ENCODE results near the gene PSKH1. TPM values are rescaled to one million over a fixed set of nuclear protein-coding genes. Genes with fewer than 3 reads are reported as not detected.
A peak's percentile ranks its signal among the peaks of the same experiment; 100 is the strongest.

Gene PSKH1
- total and polyA plus RNA-seq, 10 of the 15 experiments (the other 5 are each of a cell fraction or from before 2014, with no cell fraction given): 0.63 to 20.4 (median 7.8) TPM

- FAIRE-seq (peak; percentile 68), ATAC-seq (no peak), DNase-seq (ENCODE audit: low read depth, low spot score) (no peak)
- ChIA-PET POLR2A (interaction anchor here (0.5 to 3.3 kb wide), 14 partner anchors 10 to 627 kb away, joined by 3 to 29 read pairs (median 4); partner anchors contain the start of genes ACD, EDC4, GFOD2 and PSMB10), RAD21 (ENCODE audit: unreplicated experiment) (interaction anchor here (0.6 to 1.6 kb wide), 12 partner anchors 10 to 195 kb away, joined by 3 to 6 read pairs (median 3); partner anchors contain the start of genes EDC4, GFOD2, RANBP10 and TSNAXIP1), CTCF (interaction anchor here (0.7 to 2.8 kb wide), 12 partner anchors 10 to 325 kb away, joined by 3 to 24 read pairs (median 4); no protein-coding TSS in a partner anchor), SMC1A (ENCODE audit: uncharacterized antibody, unreplicated experiment) (interaction anchor here (0.8 to 1.9 kb wide), 9 partner anchors 12 to 332 kb away, joined by 3 to 8 read pairs (median 5); partner anchors contain the start of genes ACD and EDC4)
- Histone ChIP-seq H3K79me2 (ENCODE audit: control insufficient read depth, insufficient read depth, low read length) (peaks cover 59% of the 10 kb centered on the region), H3K9me3 (replicated peaks; ENCODE audit: control insufficient read depth, insufficient read depth, low read length) (no peaks in the 10 kb centered on the region), H3K27ac (ENCODE audit: control insufficient read depth, insufficient read depth) (peak overlapping the region; percentile 81), H4K20me1 (ENCODE audit: control insufficient read depth, insufficient read depth) (no peaks in the 10 kb centered on the region), H3K4me2 (ENCODE audit: control insufficient read depth, insufficient read depth) (peak overlapping the region; percentile 84), H3K36me3 (ENCODE audit: control insufficient read depth in 2 of 2, insufficient read depth in 2 of 2, low read length in 1 of 2) (peaks cover 0 to 6% of the 10 kb centered on the region in 2 experiments; a peak in 2 of 4 replicates), H3K4me1 (ENCODE audit: control insufficient read depth, insufficient read depth, low read length) (peaks cover 29% of the 10 kb centered on the region), H3K9ac (ENCODE audit: control insufficient read depth, insufficient read depth, low read length) (peak overlapping the region; percentile 77), H3K4me3 (peak overlapping the region; percentile 84), H3K27me3 (replicated peaks in 1 of 2; ENCODE audit: control insufficient read depth in 2 of 2, insufficient read depth in 2 of 2, low read length in 1 of 2) (no peaks in the 10 kb centered on the region), H2AFZ (ENCODE audit: control insufficient read depth, low read depth, low read length) (no peak overlapping the region; the same call in 1 of the 2 replicates)
- in situ Hi-C loops (cut with MboI) (no loop called here), intact Hi-C loops (cut with micrococcal nuclease; ENCODE audit: unreplicated experiment) (loop anchor here (1.0 to 2.0 kb wide), 3 partner anchors 28 to 283 kb away; partner anchors contain the start of genes CTCF, EDC4 and PSMB10)
- BruUV-seq (replicated peaks): no TSS peak
- 58% methylated on average over 5 of the region's 5 CpGs for WGBS (ENCODE audit: insufficient coverage, insufficient replicate concordance, low lambda C conversion rate, missing lambda C conversion rate)
- TF ChIP-seq CBX5 (IDR thresholded peaks at IDR 0.05; ENCODE audit: low read depth) (no peak), BCLAF1 (IDR thresholded peaks at IDR 0.05) (no peak), KDM1A (IDR thresholded peaks at IDR 0.05; ENCODE audit: borderline replicate concordance) (no peak), MYB (IDR thresholded peaks at IDR 0.05; ENCODE audit: borderline replicate concordance, low read depth, low read length) (no peak), MLLT1 (IDR thresholded peaks at IDR 0.05) (no peak), MTA3 (IDR thresholded peaks at IDR 0.05; ENCODE audit: borderline replicate concordance, low read length) (0 out of 2 replicates have a peak, but pooled peaks have one; percentile 37)
Observed at GRCh38 chr16:67845291-67846062, 47.6 kb upstream of the PSKH1 start.
